GM18499 (cell line): ENCODE data around the gene GRIK4.

ENCODE experiments used
- ATAC-seq: cut with Tn5 transposase; IDR thresholded peaks from one replicate; pipeline ENCODE4 v1.9.1; 2021; ENCODE audit warnings: moderate number of reproducible peaks; ENCODE audit not compliant: insufficient read depth, unreplicated experiment

The GRIK4 gene

GRCh38 chr11:120857508-120857907, 346.0 kb downstream of the GRIK4 start:
- no peak for ATAC-seq

GRCh38 chr11:120858740-120859139, 347.2 kb downstream of the GRIK4 start:
- no peak for ATAC-seq

GRCh38 chr11:120859552-120860295, 348.2 kb downstream of the GRIK4 start:
- no peak for ATAC-seq

GRCh38 chr11:120863359-120863758, 351.8 kb downstream of the GRIK4 start:
- no peak for ATAC-seq

- no peak for ATAC-seq
Observed at GRCh38 chr11:120867024-120867423, 355.5 kb downstream of the GRIK4 start.

GRCh38 chr11:120867531-120867930, 356.0 kb downstream of the GRIK4 start:
- no peak for ATAC-seq

- no peak for ATAC-seq
Observed at GRCh38 chr11:120867988-120868387, 356.4 kb downstream of the GRIK4 start.

- ATAC-seq: no peak
Observed at GRCh38 chr11:120869097-120869496, 357.5 kb downstream of the GRIK4 start.

GRCh38 chr11:120869516-120870011, 358.0 kb downstream of the GRIK4 start:
- no peak for ATAC-seq

GRCh38 chr11:120871194-120871593, 359.6 kb downstream of the GRIK4 start:
- no peak for ATAC-seq

- no peak for ATAC-seq
Observed at GRCh38 chr11:120871924-120872323, 360.4 kb downstream of the GRIK4 start.

GRCh38 chr11:120873966-120874735, 362.6 kb downstream of the GRIK4 start:
- ATAC-seq: no peak

GRCh38 chr11:120875986-120876385, 364.4 kb downstream of the GRIK4 start:
- ATAC-seq: no peak

- ATAC-seq: no peak
Observed at GRCh38 chr11:120877746-120878365, 366.3 kb downstream of the GRIK4 start.

- ATAC-seq: no peak
Observed at GRCh38 chr11:120878781-120879180, 367.2 kb downstream of the GRIK4 start.

GRCh38 chr11:120880498-120881175, 369.1 kb downstream of the GRIK4 start:
- ATAC-seq: no peak

GRCh38 chr11:120881596-120881995, 370.0 kb downstream of the GRIK4 start:
- no peak for ATAC-seq

GRCh38 chr11:120882175-120882574, 370.6 kb downstream of the GRIK4 start:
- no peak for ATAC-seq

- no peak for ATAC-seq
Observed at GRCh38 chr11:120883404-120884080, 372.0 kb downstream of the GRIK4 start.
